Chondrocyte (in vitro differentiated cells): ENCODE measurements around the gene GSTM2. TPM values are rescaled to one million over a fixed set of nuclear protein-coding genes. Genes with fewer than 3 reads are reported as not detected.
"Not testable (repeated sequence)": the region's sequence is repeated elsewhere in the genome, so short reads cannot be mapped to it uniquely, and the experiment has no call there.

Experiments used
- DNase-seq: peaks from one replicate; pipeline ENCODE4 v3.0.0; 2021; ENCODE audit warnings: mixed read lengths, low spot score
- H3K27ac Mint-ChIP-seq: one replicate; pipeline ENCODE4 v1.8.0; 2021; ENCODE audit warnings: mild to moderate bottlenecking, moderate library complexity, mixed read lengths; ENCODE audit not compliant: unreplicated experiment
- H3K27me3 Mint-ChIP-seq: 2 replicates; pipeline ENCODE4 v1.8.0; 2021; ENCODE audit warnings: low read depth, mixed read lengths
- H3K36me3 Mint-ChIP-seq: 2 replicates; pipeline ENCODE4 v1.8.0; 2021; ENCODE audit warnings: low read depth, mixed read lengths
- H3K4me1 Mint-ChIP-seq: 2 replicates; pipeline ENCODE4 v1.8.0; 2021; ENCODE audit warnings: low read depth, mild to moderate bottlenecking, mixed read lengths
- H3K4me3 Mint-ChIP-seq: one replicate; pipeline ENCODE4 v1.8.0; 2021; ENCODE audit warnings: mild to moderate bottlenecking, moderate library complexity, mixed read lengths; ENCODE audit not compliant: unreplicated experiment
- H3K9me3 Mint-ChIP-seq: 2 replicates; pipeline ENCODE4 v1.8.0; 2021; ENCODE audit warnings: low read depth, mixed read lengths
- CTCF ChIP-seq: fragments of 200-600 bp; sonication (generic); IDR thresholded peaks from 2 replicates; pipeline ENCODE4 v1.5.0; 2021; ENCODE audit warnings: antibody characterized with exemption, mild to moderate bottlenecking, moderate library complexity
- total RNA-seq: library from RNA; stranded (reverse); gene quantifications from 3 replicates; pipeline ENCODE4 v1.2.1, GENCODE V29; 2021

The GSTM2 gene
- total RNA-seq, 1 donor from 2014 or later = 25.8 TPM

DNA sequence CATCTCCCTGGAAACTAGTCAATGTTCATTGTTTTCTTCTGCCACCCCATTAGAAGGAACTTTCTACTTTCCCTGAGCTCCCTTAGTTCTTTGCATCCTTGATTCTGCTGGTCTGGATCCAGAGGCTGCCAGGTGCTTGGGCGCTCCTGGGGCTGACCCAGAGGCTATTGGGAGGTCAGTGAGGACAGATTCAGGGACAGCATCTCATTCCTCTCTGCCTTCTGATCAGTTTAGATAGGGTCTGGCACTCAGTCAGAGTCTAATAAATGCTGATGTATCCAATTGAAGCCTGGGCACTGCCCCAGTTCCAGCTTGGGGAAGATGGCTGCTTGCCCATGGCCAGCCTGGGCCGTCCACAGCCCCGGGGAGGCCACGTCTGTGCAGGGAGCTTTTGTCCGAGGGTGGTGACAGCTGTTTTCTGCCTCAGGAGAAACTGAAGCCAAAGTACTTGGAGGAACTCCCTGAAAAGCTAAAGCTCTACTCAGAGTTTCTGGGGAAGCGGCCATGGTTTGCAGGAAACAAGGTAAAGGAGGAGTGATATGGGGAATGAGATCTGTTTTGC is 22.1 kb downstream of the GSTM2 start:
- Mint-ChIP-seq H3K4me1 (no peaks in the 10 kb centered on the region), H3K36me3 (no peaks in the 10 kb centered on the region), H3K9me3 (no peaks in the 10 kb centered on the region), H3K27ac (no peak overlapping the region), H3K4me3 (no peak overlapping the region), H3K27me3 (no peaks in the 10 kb centered on the region)
- DNase-seq = no peak
- no peak for TF ChIP-seq CTCF

DNA sequence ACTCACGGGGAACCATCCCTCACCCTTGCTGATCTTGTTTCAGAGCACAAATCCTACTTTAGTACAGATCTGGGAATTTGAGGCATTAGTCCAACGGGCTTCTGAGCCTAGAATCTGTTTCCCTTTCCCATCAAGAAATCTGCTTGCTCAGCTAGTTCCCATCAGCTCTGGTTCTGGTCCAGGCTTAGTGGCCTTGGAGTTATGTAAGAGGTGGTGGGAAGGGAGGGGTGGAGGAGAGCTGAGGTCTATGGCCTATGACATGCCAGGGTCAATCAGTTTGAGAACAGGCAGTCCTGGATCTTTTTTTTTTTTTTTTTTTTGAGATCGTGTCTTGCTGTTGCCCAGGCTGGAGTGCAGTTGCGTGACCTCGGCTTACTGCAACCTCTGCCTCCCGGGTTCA is 23.9 kb downstream of the GSTM2 start:
- DNase-seq = no peak
- TF ChIP-seq CTCF = no peak
- no peaks in the 10 kb centered on the region for H3K4me1 Mint-ChIP-seq
- H3K36me3 Mint-ChIP-seq = no peaks in the 10 kb centered on the region
- H3K27ac Mint-ChIP-seq = no peak overlapping the region
- no peaks in the 10 kb centered on the region for H3K27me3 Mint-ChIP-seq
- H3K4me3 Mint-ChIP-seq = no peak overlapping the region
- H3K9me3 Mint-ChIP-seq = no peaks in the 10 kb centered on the region

GRCh38 chr1:109694400-109694799 is 26.5 kb downstream of the GSTM2 start:
- not testable (repeated sequence) for H3K36me3 Mint-ChIP-seq, H3K4me1 Mint-ChIP-seq, H3K9me3 Mint-ChIP-seq, H3K27me3 Mint-ChIP-seq, H3K27ac Mint-ChIP-seq, DNase-seq, H3K4me3 Mint-ChIP-seq

DNA sequence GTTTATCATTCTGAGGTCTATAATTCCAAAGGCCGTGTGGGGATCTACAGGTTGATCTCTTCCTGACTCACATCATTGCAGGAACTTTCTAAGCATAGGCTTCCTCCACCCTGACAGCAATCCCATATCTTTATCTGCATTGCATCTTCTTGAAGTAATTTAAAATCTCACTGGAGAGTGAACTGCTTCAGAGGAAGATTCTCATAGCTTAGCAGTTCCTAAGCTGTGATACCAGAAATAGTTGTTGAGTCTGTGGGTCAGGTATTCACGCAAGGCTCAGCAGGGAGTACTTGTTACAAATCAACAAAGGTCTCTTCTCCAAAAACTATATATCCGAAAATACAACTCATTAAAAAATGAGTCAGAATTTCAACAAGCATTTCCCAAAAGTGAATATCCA is 27.3 kb downstream of the GSTM2 start:
- H3K4me3 Mint-ChIP-seq, H3K27me3 Mint-ChIP-seq, H3K4me1 Mint-ChIP-seq, H3K36me3 Mint-ChIP-seq, DNase-seq, H3K9me3 Mint-ChIP-seq, H3K27ac Mint-ChIP-seq: not testable (repeated sequence)

DNA sequence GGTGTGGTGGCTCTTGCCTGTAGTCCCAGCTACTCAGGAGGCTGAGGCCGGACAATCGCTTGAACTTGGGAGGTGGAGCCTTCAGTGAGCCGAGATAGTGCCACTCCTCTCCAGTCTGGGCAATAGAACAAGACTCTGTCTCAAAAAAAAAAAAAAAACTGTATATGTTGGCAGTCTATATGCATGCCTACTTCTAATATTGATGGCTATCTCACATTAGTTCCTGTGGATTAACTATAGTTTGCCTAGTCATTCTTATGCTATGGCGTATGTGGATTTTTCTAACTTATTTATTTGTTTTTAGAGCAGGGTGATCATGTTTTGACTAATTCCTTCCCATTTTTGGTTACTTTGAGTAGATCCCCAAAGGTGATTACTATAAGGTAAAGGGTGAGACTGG is 29.2 kb downstream of the GSTM2 start:
- H3K27me3 Mint-ChIP-seq = no peaks in the 10 kb centered on the region
- no peaks in the 10 kb centered on the region for H3K4me1 Mint-ChIP-seq

GRCh38 chr1:109697861-109698260 is 30.0 kb downstream of the GSTM2 start:
- not testable (repeated sequence) for H3K9me3 Mint-ChIP-seq, H3K4me3 Mint-ChIP-seq, H3K27ac Mint-ChIP-seq, H3K27me3 Mint-ChIP-seq, H3K36me3 Mint-ChIP-seq, H3K4me1 Mint-ChIP-seq, DNase-seq

More for the DNA sequence above, 29.2 kb downstream of the GSTM2 start:
- Mint-ChIP-seq H3K36me3 (no peaks in the 10 kb centered on the region), H3K9me3 (no peaks in the 10 kb centered on the region), H3K27ac (no peak overlapping the region), H3K4me3 (no peak overlapping the region)
- no peak for DNase-seq
- no peak for TF ChIP-seq CTCF

- not testable (repeated sequence) for H3K4me1 Mint-ChIP-seq, H3K27me3 Mint-ChIP-seq, DNase-seq, H3K27ac Mint-ChIP-seq, H3K4me3 Mint-ChIP-seq, H3K9me3 Mint-ChIP-seq, H3K36me3 Mint-ChIP-seq
Measured at GRCh38 chr1:109702940-109703339, 35.1 kb downstream of the GSTM2 start.
